Activated CD4-positive, alpha-beta T cell treated with anti-CD3 and anti-CD28 coated beads, Interleukin-2, amount 10 ng/mL, durations not matched to agents 24 days and 14 days (primary cell): ENCODE results near the gene USP48. TPM values are rescaled to one million over a fixed set of nuclear protein-coding genes. Genes with fewer than 3 reads are reported as not detected.
"Not testable (repeated sequence)": the region's sequence is repeated elsewhere in the genome, so short reads cannot be mapped to it uniquely, and the experiment has no call there.

Experiments
- DNase-seq: peaks from one replicate; pipeline ENCODE4 v3.0.0; 2022
- H3K27ac Mint-ChIP-seq: one replicate; pipeline ENCODE4 v1.8.0; 2022; ENCODE audit warnings: mild to moderate bottlenecking, mixed read lengths
- H3K27me3 Mint-ChIP-seq: one replicate; pipeline ENCODE4 v1.8.0; 2022; ENCODE audit warnings: mixed read lengths
- H3K36me3 Mint-ChIP-seq: one replicate; pipeline ENCODE4 v1.8.0; 2022; ENCODE audit warnings: low read depth, mild to moderate bottlenecking, mixed read lengths
- H3K4me1 Mint-ChIP-seq: one replicate; pipeline ENCODE4 v1.8.0; 2021; ENCODE audit warnings: mixed read lengths
- H3K4me3 Mint-ChIP-seq: one replicate; pipeline ENCODE4 v1.8.0; 2022; ENCODE audit warnings: mild to moderate bottlenecking, moderate library complexity, mixed read lengths
- H3K9me3 Mint-ChIP-seq: one replicate; pipeline ENCODE4 v1.8.0; 2021; ENCODE audit warnings: mixed read lengths
- intact Hi-C: fragments of 100-400 bp; cut with micrococcal nuclease; formaldehyde crosslinking; loops from one replicate; pipeline ENCODE4 v1.15.1; 2023
- total RNA-seq: library from RNA; stranded (reverse); gene quantifications from 2 replicates; pipeline ENCODE4 v1.2.3, GENCODE V29; 2022

Gene USP48
- total RNA-seq, 1 donor from 2014 or later: 92.7 TPM

DNA sequence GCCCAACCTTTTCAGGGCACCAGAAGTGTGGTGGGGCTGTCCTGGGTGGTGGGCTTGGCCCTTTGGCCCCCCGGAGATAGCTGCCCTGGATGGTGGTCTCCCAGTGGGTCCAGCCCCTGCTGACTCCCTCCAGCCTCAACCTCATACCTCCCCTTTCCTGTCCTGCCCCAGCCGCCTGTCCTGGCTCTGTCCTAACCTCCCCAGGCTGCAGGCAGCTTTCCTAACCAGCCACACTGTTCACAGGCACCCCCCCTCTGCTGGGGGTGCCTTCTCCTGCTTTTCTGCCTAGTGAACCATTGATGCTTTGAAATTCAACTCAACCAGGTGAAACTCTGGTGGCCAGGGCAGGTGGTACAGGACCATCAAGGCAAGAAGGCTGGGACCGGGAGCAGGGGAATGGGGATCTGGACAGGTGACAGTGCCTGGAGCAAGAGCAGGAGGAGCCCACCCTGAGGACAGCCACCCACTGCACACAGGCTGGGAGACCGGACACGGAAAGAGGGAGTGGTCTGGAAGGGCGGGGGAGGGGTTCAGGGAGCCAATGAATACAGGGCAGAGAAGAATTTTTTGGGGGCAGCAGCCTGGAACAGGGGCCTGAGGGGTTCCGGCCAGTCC, 149.7 kb downstream of the USP48 start:
- no peak overlapping the region for H3K4me3 Mint-ChIP-seq

GRCh38 chr1:21631944-21632887, 150.7 kb downstream of the USP48 start:
- DNase-seq: no peak
- H3K9me3 Mint-ChIP-seq: no peaks in the 10 kb centered on the region
- no peak overlapping the region for H3K4me3 Mint-ChIP-seq
- no peak overlapping the region for H3K27ac Mint-ChIP-seq
- H3K36me3 Mint-ChIP-seq: no peaks in the 10 kb centered on the region
- peaks cover 3% of the 10 kb centered on the region for H3K27me3 Mint-ChIP-seq
- H3K4me1 Mint-ChIP-seq: no peaks in the 10 kb centered on the region
- intact Hi-C loops: no loop called here

More for the DNA sequence above, 149.7 kb downstream of the USP48 start:
- Mint-ChIP-seq H3K36me3 (no peaks in the 10 kb centered on the region), H3K9me3 (no peaks in the 10 kb centered on the region), H3K4me1 (no peaks in the 10 kb centered on the region), H3K27ac (no peak overlapping the region), H3K27me3 (peaks cover 3% of the 10 kb centered on the region)
- DNase-seq: no peak
- intact Hi-C loops: no loop called here

GRCh38 chr1:21631590-21631943, 151.4 kb downstream of the USP48 start:
- H3K27me3 Mint-ChIP-seq, intact Hi-C loops, H3K4me1 Mint-ChIP-seq: not testable (repeated sequence)

DNA sequence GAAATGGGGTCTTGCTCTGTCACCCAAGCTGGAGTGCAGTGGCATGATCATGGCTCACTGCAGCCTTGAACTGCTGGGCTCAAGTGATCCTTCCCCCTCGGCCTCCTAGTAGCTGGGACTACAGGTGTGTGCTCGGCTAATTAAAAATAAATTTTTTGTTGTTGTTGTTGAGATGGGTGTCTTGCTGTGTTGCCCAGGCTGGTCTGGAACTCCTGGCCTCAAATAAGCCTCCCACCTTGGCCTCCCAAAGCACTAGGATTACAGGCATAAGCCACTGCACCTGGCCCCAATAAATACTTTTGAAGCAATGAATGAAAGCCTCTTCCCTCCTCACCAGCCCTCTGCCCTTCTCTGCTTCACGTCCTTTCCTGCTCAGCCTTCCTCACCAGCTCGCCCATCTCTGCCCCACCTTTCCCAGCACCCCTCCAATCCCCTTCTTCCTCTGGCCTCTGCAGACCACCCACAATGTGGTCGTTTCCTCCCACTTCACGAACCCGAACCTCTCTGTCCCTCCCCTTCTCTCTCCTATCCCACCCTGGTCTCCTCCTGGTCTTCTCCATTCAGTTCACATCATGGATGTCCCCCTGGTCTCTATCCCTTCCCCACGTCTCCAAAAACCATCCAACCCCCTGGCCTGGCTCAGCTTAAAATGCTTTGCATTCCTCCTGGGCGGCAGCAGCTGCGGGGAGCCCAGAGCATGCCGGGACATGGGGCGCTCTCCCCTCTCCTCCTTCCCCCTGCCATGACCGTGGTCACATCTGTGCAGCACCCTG, 152.2 kb downstream of the USP48 start:
- peaks cover 3% of the 10 kb centered on the region for H3K27me3 Mint-ChIP-seq
- intact Hi-C loops: no loop called here
- no peaks in the 10 kb centered on the region for H3K36me3 Mint-ChIP-seq
- no peak for DNase-seq
- H3K4me1 Mint-ChIP-seq: no peaks in the 10 kb centered on the region
- H3K4me3 Mint-ChIP-seq: no peak overlapping the region
- H3K27ac Mint-ChIP-seq: no peak overlapping the region
- H3K9me3 Mint-ChIP-seq: no peaks in the 10 kb centered on the region

More at GRCh38 chr1:21631590-21631943, 151.4 kb downstream of the USP48 start:
- H3K4me3 Mint-ChIP-seq, H3K9me3 Mint-ChIP-seq, H3K27ac Mint-ChIP-seq, DNase-seq, H3K36me3 Mint-ChIP-seq: not testable (repeated sequence)

DNA sequence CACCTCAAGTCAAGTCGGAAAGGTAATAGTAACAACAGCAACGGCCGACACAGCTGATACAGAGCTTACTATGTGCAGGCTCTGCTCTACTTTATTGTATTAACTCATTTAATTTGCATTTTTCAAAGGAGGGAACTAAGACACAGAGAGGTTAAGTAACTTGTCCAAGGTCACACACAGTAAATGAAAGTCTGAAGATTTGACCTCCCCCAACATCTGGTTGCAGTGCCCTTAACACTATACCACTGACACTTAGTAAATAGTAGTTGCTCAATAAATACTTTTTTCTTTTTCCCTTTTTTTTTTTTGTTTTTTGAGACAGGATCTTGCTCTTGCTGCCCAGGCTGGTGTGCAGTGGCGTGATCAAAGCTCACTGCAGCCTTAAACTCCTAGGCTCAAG, 153.0 kb downstream of the USP48 start:
- Mint-ChIP-seq H3K4me3 (no peak overlapping the region), H3K36me3 (no peaks in the 10 kb centered on the region), H3K9me3 (no peaks in the 10 kb centered on the region), H3K27ac (no peak overlapping the region), H3K4me1 (no peaks in the 10 kb centered on the region), H3K27me3 (peaks cover 3% of the 10 kb centered on the region)
- no peak for DNase-seq
- intact Hi-C loops: no loop called here

- DNase-seq: no peak
- Mint-ChIP-seq H3K27ac (no peak overlapping the region), H3K4me3 (no peak overlapping the region), H3K9me3 (no peaks in the 10 kb centered on the region), H3K36me3 (no peaks in the 10 kb centered on the region), H3K4me1 (no peaks in the 10 kb centered on the region), H3K27me3 (peaks cover 4% of the 10 kb centered on the region)
- intact Hi-C loops: no loop called here
Measured at GRCh38 chr1:21628798-21629393, 154.1 kb downstream of the USP48 start.

Other genes starting within 250 kb of the USP48 start
- 0.42 and 0.71 TPM in 2 replicates for gene RAP1GAP, start 113.8 kb downstream of the USP48 start, total RNA-seq
- gene LDLRAD2, start 29.1 kb upstream of the USP48 start, total RNA-seq: 0.05 TPM in 1 of 2 replicates, not detected in the other
- 6.2 and 6.3 TPM in 2 replicates for gene HSPG2, start 154.2 kb upstream of the USP48 start, total RNA-seq
- not detected in 2 replicates for gene CELA3B, start 193.9 kb upstream of the USP48 start, total RNA-seq
- gene CELA3A, start 218.5 kb upstream of the USP48 start, total RNA-seq: not detected in 2 replicates